HG02943 (cell line): ENCODE results near the gene DGUOK.

ENCODE experiments used
- ATAC-seq: cut with Tn5 transposase; IDR thresholded peaks from one replicate; pipeline ENCODE4 v1.9.1; 2021; ENCODE audit warnings: mild to moderate bottlenecking, low read depth, moderate library complexity; ENCODE audit not compliant: unreplicated experiment

The DGUOK gene

DNA sequence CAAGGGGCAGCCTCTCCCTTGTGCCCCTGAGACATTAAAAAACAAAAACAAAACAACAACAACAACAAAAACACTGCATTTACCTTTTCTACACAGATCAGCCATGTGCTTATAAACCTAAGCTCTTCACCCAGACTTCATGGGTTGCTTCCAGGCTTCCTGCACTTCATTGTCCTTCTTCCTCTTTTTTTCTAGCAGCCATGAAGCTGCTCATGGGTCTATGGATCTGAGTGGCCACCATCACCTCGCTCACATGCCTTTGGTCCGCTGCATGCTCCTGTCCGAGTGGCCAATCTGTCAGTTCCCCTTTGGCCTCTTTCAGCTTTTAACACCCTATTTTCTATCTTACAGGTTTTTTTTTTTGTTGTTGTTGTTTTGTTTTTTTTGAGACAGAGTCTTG lies 49.1 kb downstream of the DGUOK start:
- ATAC-seq: no peak

DNA sequence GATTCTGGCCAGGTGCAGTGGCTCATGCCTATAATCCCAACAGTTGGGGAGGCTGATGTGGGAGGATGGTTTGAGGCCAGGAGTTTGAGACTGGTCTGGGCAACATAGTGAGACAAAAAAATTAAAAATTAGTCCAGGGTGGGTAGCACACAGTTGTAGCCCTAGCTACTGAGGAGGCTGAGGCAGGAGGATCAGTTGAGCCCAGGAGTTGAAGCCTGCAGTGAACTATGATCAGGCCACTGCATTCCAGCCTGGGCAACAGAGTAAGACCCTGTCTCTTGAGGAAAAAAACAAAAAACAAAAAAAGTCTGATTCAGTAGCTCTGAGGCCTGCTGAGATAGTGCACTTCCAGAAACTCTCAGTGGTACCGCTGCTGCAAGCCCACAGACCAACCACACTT lies 50.1 kb downstream of the DGUOK start:
- ATAC-seq: no peak

DNA sequence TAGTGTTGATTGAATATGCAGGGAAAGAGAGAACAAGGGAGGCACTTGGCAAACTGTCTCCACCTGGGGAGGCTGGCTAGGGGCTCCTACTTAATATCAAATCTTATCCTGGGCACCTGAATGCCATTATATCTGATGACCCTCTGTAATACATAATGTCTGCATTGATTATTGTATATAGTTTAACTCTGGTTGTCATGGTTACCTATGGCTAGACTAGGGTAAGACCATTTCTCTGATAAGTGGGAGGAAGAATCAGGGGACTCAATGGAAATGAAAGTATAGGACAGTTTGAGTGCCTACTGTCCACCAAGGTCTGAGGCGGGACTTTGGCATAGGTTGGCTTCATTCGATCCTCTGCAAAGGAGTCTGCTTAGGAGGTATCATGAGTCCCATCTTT lies 50.8 kb downstream of the DGUOK start:
- no peak for ATAC-seq

DNA sequence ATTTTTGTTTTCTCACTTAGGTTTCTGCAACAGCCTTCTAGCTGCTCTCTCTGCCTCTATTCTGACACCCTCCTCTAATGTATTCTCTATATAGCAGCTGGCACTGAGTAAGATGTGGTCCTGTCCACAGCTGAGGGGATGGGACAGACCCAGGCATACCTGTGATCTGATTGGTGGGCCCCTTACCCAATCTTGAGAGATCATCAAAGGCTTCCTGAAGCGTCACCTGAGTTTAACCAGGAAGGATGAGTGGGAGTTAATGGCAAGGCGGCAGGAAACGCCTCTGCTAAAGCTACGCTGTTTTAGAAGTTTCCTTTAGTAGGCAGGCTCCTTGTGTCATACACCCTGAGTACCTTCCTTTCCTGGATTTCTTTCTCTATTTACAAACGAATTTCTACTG lies 52.3 kb downstream of the DGUOK start:
- no peak for ATAC-seq

DNA sequence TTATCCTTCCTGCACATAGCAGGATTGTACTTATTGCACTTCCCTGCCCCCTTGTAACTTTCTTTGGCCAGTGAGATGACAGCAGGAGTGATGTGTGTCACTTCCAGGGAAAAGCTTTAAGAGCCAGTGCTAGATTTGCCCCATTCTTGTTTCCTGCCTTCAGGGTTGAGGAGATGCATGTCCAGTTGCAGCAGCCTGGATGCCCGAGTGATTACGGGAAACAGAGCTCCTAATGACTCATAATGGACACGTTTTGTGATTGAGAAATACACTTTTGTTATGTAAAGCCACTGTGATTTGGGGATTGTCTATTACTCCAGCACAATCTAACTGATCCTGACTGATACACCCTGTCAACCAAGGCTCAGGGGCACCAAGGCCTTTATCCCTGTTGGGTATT lies 53.0 kb downstream of the DGUOK start:
- ATAC-seq: no peak

DNA sequence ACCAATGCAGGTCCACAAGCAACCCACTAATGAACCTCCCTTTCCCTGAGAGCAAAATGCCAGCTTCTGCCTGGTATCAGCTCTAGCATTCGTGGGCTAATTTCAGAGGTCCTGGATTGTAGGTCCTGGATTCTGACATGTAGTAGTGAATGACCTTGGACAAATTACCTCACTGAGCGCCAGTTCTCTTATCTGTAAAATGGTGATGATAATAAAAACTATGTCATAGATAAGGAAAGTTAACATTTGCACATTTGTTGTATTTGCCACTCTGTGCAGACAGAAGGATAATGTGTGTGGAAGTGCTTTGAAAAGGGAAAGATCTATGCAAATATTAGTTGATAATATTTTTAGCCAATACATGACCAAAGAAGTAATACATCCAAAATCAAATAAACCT lies 53.9 kb downstream of the DGUOK start:
- no peak for ATAC-seq

DNA sequence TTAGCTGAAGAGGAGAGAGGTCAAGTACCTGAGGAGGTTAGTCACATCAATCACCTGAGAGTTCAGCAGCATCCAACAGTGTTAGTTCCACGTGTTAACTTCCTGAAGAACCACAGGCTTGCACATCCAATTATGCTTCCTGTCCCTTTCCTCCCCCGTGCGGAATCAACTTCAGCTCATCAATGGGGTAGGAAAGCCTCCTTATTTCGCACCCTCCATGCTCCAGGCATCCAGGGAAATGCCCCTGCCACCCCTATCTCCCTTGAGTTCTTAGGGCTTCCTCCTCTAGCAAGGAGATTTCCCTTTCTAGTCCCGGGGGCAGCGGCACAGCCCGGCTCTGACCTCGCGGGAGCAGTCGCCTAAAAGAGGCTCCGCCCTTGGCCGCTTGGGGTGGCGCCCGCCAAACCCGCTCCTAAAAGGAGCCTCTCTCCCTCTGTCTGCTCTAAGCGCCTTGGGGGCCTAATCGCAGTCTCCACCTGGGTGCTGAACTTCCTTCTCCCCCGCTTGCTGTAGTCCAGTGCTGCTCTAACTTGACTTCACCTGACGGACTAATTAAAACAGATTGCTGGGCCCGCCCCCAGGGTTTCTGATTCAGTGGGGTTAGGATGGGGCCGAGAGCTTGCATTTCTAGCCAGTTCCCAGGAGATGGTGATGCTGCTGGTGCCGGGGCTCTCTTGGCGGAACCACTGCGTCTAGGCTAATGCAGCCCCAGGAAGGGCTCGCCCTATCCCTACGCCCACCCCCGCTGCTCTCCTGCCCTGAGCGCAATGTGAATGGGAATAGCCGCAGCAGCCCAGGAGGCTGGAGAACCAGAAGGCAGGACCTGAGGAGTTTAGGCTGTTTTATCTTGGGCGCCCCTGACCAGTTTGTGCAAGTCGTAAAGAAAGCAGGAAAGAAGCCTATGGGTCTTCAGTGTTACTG lies 54.7 kb downstream of the DGUOK start:
- no peak for ATAC-seq

DNA sequence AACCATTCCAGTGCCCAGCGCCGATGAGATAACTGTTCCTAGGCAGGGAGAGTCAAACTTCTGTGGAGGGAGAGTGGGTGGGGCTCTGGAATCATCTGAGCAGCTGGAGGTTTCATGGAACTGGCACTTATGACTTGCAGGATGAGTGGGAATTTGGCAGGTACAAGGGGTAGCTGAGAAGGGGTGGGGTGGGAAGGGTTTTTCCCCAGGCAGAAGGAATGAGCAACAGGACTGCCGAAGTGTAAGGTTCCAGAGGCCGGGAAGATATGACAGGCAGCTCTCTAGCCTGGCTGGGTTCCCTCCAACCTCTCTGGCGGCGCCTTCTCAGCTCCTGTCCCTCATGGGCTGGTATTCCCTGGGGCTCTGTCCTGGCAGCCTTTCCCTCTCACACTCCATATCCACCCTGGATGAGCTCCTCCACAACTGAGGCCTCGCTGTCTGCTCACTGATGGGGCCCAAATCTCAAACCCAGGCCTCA lies 55.5 kb downstream of the DGUOK start:
- no peak for ATAC-seq

DNA sequence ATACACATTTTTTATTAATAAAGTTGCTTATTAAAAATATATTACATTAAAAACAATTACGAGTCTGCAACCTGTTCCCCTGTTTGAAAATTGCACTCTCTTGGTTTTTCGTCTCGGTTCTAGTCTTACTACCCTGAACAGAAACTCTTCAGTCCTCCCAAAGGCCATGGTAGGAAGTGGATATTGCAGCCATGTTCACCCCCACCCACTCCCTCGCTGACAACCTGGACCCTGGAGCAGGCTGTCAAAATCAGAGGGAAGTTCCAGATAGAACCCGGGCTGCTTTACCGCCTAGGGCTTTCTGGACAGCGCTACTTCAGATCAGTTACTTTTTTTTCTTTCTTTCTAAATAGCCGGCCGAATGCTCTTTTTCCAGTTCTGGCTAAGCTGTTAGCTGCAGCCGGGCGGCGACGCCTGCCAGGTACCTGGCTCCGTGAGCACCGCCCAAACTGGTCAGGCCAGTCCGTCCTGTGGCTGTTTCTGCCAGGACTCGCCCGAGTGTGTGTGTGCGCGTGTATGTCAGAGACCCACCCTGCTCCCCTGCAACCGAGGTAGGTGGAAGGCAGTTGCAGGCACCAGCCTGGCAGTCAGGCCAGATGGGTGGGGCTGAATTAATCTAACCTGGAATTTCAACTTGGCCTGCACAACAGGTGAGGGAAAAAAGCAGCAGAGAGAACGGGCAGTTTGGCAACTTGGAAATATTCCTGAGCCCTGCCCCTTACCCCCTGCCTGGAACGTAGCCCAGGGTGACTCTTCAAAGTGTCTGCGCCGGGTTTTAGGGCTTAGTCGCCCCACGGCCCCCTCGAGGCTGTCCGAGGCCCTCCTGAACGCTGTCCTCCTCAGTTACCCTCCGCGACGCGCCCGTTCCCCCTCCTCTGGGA lies 56.9 kb downstream of the DGUOK start:
- ATAC-seq: no peak

DNA sequence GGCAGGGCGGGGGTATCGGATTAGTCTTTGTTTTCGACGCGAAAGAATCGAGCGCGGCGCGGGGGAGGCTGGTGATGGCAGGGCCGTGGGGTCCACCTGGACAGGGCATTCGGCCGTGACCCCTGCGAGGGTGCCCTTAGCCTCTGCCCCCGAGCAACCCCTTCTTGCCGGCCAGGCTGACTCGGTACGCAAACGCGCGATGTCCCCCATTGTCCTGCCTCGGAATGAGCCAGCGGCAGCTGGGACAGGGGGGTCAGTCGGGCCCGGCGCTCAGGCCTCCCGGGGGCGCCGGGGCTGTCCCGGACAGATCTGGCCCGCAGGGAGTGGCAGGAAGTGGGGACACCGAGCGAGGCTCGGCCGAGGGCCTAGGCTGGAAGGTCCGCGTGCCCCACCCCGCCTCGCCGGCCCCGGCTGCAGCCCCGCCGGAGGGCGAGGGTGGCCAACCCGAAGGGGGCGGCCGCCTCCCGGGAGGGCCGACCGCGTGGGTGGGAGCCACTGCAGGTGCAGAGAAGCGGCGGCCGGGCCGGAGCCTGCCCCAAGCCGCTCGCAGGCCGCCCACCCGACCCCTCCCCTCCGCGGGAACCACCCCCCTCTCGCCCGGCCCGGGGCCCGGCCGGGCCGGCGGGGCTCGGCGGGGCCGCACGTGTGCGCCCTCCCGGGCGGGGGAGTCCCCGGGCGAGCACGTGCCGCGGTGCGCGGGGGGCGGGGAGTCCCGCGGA lies 57.7 kb downstream of the DGUOK start, which contains the start of gene TET3:
Gene TET3, plus strand, starts transcription at position 708 of the 719 bp plus-strand sequence. CDS start 1,494 bp downstream, outside the sequence.
- ATAC-seq: no peak

DNA sequence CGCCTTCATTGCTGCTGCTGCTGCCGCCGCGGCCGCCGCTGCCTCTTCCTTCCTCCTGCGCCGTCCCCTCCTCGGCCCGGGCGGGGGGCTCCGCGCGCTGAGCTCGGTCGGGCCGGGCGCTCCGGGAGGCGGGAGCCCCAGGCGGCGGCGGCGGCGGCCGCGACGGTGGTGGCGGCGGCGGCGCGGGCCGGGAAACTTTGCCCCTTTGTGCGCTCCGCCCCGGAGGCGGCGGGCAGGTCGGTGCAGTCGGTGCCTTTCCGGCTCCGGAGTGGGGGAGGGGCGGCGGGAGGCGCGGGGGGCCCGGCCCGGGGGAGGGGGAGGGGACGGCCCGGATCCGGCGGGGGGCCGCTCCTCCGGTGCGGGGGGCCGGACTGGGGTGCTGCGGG lies 58.2 kb downstream of the DGUOK start:
- ATAC-seq: no peak

DNA sequence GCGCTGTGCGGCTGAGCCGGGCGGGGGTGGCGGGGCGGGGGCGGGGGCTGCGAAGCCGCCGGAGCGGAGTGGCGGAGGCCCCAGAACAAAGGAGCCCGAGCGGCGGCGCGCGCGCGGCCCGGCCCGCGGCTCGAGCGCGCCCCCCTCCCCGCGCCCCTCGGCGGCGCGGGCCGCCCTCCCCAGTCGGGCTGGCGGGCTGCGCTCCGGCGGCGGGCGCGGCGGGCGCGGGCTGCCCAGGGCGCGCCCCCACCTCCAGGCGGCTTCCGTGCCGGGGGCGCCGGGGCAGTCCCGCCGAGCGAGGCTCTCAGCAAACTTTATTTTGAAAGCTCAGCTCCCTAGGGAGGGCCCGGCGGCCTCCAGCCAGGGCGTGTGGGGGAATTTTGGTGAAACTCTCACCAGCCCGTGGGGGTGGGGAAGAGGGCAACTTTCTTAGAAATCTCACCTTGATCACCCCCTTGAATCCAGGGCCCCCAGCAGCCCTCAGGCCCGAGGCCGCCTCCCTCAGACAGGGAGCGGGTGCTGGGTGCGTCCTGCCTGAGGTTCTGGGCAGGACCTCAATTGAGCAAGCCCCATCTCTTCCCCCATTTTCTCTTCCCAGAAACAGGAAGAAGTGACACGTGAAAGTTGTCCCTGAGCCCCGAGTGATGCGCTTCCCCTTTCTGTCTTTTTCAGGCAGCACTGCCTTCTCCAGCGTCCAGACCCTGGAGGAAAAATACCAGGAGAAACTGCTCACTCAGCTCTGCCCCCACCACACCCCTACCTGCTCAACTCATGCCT lies 58.8 kb downstream of the DGUOK start:
- ATAC-seq: no peak

DNA sequence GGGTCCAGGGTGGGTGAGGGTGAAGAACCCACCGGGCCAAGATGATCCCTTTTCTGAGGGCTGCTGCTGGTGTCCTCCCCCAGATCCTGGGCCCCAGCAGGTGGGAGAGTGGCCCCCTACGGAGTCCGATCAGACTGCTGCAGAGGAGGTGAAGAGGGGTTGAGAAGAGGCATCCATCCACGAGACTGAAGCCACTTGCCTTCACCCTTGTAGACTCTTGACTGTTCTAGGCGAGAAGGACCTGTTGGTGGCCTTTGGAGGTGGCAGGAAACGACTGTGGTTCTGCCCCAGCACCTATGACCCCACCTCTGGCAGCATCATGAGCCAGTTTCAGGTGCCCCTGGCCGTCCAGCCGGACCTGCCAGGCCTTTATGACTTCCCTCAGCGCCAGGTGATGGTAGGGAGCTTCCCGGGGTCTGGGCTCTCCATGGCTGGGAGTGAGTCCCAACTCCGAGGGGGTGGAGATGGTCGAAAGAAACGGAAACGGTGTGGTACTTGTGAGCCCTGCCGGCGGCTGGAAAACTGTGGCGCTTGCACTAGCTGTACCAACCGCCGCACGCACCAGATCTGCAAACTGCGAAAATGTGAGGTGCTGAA lies 59.5 kb downstream of the DGUOK start:
- ATAC-seq: no peak

DNA sequence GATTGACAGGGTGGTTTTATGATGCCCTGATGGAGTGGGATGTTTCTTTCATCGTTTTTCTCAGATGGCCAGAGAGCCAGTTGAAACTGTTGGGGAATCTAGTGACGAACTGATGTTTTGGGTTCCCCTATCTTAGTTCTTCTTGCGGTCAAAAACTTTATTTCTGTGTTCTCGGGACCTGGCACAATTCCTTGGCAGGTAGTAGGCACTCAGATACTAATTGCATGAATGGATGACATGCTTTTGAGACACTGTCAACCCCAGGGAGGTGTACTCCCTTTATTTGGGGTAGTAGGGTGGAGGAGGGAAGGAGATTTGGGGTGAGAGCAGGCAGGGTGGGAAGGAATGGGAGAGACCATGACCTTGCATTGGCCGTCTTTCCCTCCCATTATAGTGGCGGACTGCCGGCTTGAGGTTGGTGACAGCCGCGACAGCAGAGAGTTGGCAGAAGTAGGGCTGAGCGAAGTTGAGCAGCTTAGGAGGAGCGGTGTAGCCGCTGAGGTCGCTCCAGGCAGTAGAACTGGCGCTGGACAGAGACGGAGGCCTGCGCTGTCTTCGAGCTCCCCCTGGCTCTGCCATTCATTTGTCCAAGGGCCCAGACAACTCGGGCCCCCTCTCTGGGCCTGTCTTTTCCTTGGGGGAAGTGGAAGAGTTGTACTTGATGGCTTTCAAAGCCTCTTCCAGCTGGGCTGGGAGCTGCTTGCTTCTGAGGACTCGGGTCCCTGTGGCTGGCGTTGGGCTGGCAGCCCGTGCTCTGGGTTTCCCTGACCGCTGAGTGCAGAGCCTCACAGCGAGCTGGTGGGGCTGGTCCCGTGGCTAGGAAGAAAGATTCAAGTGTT lies 60.6 kb downstream of the DGUOK start:
- ATAC-seq: no peak

DNA sequence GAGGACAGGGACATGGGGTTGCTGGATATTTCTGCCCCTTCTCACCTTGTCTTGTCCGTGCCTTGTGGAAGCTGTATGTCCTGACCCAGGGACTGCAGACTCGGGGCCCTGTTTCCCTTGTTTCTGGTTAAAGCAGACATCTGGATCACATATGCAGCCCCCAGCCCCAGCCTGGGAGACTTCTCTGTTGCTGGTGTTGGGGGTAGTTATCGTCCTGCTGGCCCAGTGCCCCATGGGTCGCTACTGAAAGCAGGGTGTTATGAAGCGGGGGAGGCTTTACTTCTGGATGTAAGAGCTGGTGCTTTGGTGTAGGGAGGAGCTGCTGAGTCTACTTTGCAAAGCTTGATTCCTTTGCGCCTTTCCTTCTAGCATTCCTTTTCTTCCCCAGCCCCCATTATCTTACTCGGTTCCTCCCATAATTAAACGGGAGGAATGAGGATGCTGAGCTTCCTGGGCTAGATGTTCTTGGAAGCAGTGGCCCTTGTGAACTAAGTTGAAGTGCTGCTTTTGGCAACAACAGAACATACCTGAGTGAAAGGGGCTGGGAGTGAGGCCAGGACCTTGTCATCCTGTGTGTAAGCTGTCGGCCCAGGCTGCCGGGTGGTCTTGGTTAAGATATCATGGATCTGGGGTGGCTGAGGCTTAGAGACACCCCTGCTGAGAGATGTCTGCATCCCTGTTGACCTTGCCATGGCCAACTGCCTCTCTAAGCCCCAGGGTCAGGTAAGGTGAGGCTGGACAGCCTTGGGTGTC lies 61.4 kb downstream of the DGUOK start:
- no peak for ATAC-seq

DNA sequence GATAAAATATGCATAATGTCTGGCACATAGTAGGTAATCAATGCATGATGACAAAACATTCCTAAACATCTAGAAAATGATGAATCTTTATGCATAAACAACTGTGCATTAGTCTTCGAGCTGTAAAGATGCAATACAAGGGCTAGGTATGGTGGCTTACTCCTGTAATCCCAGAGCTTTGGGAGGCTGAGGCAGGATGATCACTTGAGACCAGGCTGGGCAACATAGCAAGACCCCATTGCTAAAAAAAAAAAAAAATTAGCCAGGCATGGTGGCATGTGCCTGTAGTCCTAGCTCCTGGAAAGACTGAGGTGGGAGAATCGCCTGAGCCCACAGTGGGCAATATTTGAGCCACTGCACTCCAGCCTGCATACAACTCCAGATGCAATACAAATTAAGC lies 63.3 kb downstream of the DGUOK start:
- ATAC-seq: no peak

DNA sequence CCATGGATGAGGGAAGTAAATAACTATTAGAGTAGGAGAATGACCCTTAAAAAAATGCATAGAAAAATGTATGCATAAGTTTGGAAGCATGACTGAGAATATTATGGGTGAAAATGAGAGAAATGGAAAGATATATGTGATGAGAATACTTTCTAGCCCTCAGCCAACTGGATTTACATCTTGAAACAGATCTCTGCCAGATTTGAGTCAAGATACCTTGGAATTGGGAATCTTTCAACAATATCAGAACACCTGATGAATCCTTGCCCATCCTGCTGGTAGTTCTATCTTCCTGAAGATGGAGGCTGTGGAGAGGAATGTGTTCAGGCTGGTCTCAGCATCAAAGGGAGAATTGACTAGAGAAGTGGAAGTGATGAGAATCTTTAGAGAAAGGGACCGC lies 63.9 kb downstream of the DGUOK start:
- no peak for ATAC-seq

DNA sequence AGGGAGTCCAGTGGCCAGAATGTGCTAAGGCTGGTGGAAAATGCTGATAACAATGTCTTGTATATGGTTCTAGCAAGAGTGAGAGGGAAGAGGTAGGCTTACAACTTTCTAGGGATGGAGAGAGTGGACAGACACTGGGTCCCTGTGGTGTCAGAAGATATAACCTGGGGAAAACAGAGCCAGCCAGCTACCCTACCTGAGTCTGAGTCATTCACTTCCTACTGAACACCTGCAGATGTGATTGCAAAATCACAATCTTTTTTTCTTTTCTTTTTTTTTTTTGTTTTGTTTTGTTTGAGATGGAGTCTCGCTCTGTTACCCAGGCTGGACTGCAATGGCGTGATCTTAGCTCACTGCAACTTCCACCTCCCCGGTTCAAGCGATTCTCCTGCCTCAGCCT lies 65.4 kb downstream of the DGUOK start:
- ATAC-seq: no peak
